Inflammatory macrophage treated with lipopolysaccharide for 4 hours (primary cell): ENCODE results near the gene CHST8.

Source experiments
- DNase-seq: peaks from one replicate; pipeline ENCODE4 v3.0.0-alpha.2; 2020

The CHST8 gene

DNA sequence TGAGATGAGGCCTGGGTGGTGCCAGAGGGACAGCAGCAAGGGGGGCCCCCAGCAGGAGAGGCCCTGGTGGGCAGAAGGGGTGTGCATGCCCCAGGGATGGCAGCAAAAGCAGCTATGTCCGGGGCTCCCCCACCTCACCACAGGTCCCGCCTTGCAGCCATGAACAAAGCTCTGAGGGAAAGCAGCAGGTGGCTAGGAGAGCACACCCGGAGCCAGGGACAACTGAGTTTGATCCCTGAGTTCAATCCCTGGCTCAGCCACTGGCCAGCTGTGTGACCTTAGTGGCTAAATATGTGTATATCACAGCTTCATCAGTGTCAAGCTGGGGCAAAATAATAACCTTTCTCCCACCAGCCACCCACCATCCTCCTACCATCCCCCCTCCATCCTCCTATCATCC is 127.3 kb downstream of the CHST8 start:
- DNase-seq = no peak

DNA sequence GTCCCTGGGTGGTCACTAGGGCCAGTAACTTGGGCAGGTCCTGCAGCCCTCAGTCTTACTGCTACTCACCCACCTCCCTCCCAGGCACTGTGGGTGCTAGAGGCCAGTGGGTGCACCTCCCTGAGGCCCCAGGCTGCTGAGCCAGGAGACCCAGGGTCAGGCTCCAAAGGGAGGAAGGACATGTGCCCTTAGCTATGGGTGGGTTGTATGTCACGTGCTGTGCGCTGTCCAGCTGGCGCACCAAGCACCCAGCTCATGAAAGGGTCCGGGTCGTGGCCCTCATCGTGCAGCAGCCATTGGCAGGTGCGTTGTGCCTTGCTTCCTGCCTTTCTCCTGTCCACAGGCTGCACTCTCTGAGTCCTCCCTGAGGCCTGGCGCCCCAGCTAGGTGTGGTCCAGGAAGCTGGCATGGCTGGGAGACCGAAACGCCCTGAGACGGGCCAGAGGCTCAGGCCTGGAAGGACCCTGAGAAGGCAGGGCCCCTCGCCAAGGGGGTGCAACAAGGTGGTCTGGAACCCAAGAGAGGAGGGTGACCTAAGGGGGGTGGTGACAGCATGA is 127.9 kb downstream of the CHST8 start:
- no peak for DNase-seq

DNA sequence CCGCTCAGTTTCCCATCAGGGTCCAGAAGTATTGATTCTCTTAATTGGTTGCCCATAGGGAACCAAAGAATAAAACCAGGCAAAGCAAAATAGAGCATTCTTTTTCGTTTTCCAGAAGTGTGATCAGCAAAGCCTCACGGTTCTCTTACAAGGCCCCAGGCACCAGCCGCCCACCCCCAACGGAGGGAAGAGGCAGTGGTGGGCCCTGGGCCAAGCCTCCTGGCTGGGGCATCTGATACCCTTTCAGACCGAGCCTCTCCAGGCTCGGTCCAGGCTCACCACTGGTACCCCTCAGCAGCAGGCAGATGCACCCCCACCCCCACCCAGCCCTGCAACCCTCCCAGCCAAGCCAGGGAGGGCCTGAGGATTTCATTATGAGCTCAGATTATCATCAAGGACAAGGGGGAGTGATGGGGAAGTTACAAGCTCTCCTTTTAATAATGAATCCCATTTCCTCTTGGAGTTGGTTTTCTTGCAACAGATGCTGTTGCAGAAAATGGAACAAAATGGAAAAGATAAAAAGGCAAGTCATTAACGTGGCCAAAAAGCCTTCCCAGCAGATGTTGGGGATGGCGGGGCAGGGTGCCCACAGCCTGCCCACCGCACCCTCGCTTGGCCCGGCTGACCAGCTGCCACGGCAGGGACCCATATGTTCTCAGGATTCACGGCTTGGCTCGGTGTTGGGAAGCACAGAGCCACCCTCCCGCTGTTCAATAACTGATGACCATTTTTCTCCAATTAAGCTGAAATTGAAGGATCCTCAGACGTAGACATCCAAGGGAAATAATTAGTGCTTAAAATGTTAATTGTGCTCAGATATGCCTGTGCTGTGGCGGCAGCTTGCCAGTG is 129.1 kb downstream of the CHST8 start:
- no peak for DNase-seq

DNA sequence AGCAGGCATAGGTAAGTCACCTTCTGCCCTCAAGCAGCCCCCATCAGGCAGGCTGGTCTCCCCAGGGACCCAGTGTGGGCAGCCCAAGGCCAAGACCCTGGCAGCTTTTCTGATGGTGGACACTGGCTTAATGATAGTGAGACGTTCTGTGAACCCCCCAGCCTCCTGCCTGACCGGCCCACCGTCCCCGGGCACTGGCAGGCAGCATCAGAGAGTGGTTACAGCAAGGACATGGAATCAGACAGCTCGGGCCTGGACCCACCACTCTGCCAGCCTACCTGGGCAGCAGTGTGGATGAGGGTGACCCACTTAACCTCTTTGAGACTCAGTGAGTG is 129.7 kb downstream of the CHST8 start:
- no peak for DNase-seq

DNA sequence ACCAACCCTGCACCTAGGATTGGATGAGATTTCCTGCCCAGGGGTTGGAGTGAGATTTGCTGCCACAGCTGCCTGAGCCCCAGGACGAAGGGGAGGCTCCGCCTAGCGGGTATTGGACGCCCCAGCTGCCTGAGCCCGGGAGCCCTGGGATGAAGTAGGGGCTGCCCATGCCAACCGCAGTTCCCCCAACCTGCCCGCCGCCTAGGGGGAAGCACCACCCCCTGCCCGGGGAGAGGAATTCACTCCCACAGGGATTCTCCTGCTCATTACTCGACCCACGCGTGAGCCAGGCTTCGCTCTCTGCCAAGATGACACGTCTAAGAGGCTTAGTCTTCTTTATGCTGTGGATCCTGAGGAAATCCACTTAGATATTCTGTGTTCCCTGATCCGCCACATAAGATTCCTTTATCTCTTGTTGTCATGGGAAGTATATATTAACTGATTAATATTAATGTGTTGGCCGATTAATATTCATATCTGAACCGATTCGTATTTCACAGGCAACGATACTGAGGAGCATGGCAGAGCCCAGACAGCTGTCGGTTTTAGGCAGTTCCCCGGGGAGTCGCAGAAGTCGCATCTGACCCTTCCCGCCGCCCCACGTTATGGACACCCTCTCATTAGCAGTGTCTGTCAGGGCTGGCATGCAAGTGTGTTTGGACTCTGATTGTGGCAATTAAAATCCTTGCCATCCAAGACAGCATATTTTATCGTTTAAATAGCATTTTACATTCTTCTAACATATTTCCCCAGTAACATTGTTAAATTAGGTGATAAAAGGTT is 130.5 kb downstream of the CHST8 start:
- DNase-seq = no peak

DNA sequence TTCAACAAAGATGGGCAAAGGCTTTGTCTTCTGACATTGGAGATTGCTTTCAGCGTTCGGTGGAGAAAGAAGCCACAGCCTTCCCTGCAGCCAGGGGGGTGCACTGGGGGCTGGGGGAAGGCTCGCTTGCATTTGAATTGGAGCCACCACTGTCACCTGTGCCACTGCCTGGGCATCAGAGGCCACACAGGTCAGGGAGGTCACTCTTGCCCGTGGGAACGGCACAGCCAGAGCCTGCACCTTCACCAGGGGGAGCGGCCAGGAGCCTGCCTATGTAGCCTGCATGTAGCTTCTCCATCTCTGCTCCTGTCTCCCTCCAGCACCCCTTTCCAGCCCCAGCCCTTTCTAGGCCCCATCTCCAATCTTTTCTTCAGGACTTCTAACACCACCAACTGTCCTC is 131.2 kb downstream of the CHST8 start:
- DNase-seq = no peak

DNA sequence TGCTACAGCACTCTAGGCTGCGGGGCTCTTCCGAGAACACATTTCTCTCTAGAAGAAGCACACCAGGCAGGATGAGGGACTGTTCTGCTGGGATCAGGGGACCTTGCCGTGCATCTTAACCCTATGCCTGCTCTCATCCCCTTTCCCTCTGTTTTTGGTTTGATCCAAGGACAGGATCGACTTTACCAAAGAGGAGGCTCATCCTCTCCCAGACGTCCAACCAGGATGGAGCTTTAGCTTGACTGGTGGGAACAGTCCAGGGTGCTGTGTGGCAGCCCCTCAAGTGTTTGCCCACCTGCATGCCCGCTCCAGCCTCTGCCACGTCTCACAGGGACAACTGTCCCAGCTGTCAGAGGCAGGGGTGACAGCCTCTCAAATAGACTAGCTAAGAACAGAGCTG is 132.6 kb downstream of the CHST8 start:
- no peak for DNase-seq

DNA sequence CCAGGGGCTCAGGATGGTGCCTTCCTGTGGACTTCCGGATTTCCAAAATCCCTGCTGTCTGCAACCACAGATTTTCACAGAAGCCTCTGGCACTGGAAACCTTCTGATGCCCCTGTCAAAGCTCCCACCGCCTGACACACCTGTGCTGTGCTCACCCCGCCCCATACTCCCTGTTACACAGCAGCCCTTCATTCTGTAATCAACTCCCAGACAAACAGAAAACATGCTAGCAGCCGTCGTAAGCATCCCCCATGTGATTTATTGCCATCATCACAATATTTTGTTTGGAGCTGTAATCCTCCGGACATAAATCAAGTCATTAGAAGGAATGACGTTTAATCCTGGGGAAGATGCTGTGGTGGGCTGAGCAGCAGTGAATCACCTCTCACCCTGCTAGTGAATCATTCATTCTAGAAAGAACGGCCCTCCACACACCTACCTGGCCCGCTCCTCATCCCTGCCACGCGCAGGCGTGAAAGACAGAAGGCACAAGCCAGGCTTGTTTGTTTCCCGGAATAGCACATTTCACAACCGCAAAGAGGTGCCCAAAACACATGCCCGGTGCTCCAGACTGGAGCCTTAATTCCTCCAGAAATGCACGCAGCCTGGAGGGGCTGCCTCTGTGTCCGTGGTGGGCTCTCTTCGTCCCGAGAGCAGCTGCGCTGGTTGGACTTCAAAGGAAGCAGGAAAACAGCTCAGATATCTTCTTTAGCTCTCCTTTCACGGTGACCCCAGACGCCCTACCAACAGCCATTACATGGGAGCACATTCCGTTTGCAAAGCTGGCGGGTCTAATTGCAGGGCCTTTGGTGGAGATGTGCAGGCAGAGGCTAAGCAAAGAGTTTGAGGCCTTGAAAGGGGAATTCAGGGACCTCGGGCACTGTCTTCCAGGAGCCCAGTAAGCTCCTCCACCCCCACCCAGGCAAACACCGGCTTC is 133.6 kb downstream of the CHST8 start:
- DNase-seq = no peak

DNA sequence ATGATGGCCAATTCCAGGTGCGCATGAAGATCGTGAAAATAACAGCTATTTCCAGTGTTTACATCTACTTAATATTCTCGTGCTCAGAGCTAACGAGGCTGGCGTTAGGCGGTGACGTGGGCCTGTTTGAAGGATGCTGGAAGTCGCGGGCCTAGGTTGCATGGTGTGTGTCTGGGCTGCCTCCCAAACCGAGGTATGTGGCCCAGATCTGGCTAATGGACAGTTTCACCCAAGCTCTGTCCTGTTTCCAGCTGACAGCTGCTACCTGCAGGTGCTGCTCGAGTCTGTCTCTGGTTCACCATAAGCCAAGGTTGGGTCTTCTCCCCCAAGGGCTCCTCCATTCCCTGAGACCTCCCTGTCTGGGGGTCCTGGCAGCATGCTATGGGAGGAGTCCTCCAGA is 134.4 kb downstream of the CHST8 start:
- no peak for DNase-seq

DNA sequence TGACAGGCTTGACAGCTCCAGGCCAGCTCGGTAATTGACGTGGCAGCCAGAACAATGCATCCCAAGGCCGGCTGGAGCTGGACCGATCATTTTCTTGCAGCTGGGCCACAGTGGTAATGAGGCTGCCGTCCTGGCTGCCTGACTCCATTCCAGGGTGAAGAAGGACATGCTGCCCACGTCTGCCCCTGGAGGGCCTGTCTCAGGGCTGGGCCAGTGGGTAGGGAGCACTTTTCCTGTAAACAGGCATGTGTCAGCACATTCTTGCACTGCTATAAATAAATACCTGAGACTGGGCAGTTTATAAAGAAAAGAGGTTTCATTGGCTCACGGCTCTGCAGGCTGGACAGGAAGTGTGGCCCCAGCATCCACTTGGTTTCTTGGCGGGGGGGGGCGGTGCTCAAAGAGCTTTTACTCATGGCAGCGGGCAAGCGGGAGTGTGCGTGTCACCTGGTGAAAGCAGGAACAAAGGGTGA is 136.8 kb downstream of the CHST8 start:
- no peak for DNase-seq

DNA sequence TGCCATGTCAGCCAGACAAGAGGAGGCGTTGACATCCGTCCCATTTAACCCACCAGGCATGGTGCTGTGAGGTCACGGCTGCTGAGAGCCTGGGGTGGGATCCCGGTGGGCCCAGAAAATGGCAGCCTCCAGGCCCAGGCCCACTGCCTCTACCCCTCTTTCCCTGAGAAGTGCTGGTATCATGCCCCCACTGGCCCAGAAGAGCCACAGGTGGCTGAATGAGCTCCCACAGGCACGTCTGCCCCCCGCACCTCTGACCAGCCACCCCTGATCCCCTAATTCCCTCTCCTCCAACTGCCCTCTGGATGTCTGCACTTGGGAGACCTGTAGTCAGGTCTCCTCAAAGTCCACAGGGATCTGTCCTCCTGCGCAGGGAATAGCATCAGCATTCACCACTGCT is 137.6 kb downstream of the CHST8 start:
- DNase-seq = no peak

DNA sequence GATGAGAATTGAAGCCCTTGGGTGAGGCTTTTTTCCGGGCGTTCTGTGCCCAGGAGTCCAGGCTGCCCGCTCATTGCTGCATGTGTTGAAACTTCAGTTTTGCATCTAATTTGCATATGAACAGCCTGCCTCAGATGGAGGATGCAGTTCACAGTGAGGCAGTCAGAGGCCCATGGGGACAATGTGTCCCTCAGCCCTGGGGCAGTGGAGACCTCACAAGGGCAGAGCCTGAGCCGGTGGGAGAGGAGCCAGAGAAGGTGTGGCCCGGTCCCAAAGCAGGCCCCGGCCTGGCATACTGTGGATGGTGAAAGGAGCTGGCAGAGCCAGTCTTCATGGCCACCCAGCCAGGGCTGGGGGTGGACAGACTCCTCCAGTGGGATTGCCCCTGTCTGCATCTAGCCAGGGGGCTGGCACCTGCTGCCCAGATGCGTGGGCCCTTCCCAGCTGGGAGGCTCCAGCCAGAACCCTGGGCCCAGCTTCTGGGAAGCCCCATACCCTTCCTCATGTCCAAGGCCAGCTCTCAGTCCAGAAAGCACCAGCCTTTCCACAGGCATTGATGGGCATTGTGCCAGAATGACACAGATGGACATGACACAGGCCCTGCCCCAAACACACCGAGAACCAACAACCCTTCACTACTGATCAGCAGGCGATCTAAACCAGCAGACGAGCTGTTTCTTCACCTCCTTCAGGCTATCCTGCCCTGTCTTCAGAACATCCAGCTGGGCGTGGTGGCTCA is 142.0 kb downstream of the CHST8 start:
- no peak for DNase-seq

DNA sequence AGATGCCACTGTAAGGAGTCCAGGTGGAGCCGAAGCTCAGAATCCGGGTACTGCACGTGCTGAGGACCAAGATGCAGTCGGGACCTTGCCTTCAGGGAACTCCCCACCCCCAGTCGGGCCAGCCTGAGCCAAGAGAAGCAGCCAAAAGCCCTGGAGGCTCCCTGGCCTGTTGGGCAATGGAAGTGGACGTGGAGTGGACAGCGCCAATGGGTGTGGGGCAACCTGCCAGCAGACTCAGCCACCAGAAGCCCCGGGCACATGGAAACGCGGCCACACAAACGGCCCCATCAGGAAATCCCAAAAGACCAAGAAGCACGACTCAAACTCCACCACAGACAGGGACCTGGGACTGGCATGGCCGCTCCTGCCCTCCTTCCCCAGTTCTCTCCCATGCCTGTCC is 144.9 kb downstream of the CHST8 start:
- no peak for DNase-seq

DNA sequence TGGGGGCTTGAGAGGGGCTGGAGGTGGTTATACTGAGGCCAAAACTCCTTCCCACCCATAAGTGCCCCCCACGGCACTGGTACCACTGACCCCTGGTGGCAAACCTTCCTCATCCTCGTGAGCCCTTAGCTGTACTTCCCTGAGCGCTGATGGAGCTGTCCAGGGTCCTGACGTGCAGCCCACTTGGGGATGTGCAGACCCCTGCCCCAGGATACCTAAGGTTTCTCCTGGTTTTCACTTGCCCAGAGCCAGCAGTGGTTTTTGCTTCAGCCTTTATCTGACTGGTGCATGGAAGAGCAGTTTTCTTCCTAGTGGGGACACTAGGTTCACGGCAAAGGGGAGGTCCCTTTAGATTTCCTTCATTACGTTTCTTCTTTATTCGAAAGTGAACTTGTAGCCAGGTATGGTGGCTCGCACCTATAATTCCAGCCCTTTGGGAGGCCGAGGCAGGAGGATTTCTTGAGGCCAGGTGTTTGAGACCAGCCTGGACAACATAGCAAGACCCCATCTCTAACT is 146.2 kb downstream of the CHST8 start:
- no peak for DNase-seq

DNA sequence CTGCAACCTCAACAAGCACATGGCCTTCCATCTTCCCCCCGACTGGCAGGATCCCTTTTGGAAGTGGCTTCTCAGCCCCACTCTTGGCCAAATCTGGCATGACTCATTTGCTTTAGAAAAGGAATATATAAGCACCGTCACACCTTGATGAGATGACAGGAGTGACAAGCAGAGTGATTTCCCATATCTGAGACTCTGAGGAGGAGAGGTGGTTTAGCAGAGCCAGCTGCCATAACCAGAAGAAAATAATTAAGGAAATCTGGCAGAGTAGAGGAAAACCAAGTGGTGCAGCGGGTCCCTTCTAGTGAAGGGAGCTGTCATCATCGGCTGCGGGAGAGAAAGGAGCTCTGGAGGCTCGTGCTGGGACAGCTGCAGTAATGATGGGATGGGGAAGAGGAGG is 147.5 kb downstream of the CHST8 start:
- DNase-seq = no peak

DNA sequence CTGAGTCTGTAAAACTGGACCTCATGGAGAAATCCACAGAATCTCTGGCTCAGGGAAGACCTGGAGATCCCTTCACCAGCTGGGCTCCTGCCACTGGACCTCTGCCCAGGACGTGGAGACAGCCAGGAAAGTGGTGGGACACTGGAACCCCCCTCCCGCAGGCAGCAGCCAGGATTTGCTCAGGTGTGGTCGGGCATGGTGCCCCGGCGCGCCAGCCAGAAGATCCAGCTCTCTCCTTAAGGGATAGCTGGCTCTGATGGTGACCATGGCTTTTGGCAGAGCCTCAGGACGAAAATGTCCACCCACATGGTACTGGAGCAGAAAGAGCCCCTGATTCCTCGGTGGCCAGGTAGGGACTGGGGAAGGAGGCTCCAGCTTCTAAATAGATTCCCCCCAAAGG is 148.4 kb downstream of the CHST8 start:
- DNase-seq = no peak

DNA sequence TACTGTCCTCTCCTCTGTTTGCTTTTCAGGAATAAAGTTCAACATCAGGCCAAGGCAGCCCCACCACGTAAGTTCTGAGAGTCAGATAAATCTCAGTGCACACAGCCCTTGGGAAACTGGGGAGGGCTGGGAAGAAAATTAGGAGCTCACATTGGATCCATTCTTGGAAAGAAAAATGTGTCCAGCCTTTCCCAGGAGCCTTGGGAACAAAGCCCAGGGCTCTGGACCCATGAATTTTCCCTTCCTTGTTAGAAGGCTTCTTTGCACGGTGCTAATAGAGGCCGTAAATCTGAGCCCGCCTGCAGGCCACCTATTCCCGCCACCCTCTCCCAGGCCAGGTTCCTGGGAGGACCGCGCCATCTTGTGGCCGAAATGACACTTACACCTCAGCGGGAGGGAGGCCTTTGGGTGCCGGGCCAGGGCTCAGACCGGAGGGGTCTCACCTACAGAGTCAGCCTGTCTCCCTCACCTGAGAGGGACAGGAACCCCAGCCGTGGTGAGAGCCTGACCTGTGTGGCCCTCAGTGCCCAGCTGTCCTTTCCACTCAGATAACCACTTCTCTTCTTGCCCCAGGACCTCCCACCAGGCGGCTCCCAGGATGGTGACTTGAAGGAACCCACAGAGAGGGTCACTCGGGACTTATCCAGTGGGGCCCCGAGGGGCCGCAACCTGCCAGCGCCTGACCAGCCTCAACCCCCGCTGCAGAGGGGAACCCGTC is 149.8 kb downstream of the CHST8 start:
- peak; percentile 52 for DNase-seq

DNA sequence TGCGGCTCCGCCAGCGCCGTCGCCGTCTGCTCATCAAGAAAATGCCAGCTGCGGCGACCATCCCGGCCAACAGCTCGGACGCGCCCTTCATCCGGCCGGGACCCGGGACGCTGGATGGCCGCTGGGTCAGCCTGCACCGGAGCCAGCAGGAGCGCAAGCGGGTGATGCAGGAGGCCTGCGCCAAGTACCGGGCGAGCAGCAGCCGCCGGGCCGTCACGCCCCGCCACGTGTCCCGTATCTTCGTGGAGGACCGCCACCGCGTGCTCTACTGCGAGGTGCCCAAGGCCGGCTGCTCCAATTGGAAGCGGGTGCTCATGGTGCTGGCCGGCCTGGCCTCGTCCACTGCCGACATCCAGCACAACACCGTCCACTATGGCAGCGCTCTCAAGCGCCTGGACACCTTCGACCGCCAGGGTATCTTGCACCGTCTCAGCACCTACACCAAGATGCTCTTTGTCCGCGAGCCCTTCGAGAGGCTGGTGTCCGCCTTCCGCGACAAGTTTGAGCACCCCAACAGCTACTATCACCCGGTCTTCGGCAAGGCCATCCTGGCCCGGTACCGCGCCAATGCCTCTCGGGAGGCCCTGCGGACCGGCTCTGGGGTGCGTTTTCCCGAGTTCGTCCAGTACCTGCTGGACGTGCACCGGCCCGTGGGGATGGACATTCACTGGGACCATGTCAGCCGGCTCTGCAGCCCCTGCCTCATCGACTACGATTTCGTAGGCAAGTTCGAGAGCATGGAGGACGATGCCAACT is 150.5 kb downstream of the CHST8 start:
- no peak for DNase-seq

DNA sequence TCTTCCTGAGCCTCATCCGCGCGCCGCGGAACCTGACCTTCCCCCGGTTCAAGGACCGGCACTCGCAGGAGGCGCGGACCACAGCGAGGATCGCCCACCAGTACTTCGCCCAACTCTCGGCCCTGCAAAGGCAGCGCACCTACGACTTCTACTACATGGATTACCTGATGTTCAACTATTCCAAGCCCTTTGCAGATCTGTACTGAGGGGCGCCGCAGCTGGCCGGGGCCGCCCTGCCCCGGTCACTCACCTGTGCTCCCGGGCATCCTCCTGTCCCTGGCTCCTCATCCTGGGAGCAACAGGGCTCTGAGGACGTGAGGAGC is 151.1 kb downstream of the CHST8 start:
- no peak for DNase-seq
